Mucosa of stomach (tissue), 1 donor: ENCODE results near the gene URB1.

Source experiments
- H3K27me3 ChIP-seq: one replicate; pipeline ENCODE4 v1.7.0; 2013; ENCODE audit warnings: mild to moderate bottlenecking, low read length; ENCODE audit not compliant: control insufficient read depth, insufficient read depth
- H3K36me3 ChIP-seq: one replicate; pipeline ENCODE4 v1.7.0; 2013; ENCODE audit warnings: low read length; ENCODE audit not compliant: control insufficient read depth, insufficient read depth
- H3K4me1 ChIP-seq: one replicate; pipeline ENCODE4 v1.7.0; 2013; ENCODE audit warnings: mild to moderate bottlenecking, low read length; ENCODE audit not compliant: control insufficient read depth, insufficient read depth
- H3K4me3 ChIP-seq: one replicate; pipeline ENCODE4 v1.7.0; 2013; ENCODE audit warnings: low read length
- H3K9ac ChIP-seq: one replicate; pipeline ENCODE4 v1.7.0; 2013; ENCODE audit warnings: mild to moderate bottlenecking, low read length, moderate library complexity
- H3K9me3 ChIP-seq: one replicate; pipeline ENCODE4 v1.7.0; 2013; ENCODE audit warnings: mild to moderate bottlenecking, low read length, moderate library complexity; ENCODE audit not compliant: control insufficient read depth
- donor health status: Pancreatic carcinoma.

The URB1 gene

DNA sequence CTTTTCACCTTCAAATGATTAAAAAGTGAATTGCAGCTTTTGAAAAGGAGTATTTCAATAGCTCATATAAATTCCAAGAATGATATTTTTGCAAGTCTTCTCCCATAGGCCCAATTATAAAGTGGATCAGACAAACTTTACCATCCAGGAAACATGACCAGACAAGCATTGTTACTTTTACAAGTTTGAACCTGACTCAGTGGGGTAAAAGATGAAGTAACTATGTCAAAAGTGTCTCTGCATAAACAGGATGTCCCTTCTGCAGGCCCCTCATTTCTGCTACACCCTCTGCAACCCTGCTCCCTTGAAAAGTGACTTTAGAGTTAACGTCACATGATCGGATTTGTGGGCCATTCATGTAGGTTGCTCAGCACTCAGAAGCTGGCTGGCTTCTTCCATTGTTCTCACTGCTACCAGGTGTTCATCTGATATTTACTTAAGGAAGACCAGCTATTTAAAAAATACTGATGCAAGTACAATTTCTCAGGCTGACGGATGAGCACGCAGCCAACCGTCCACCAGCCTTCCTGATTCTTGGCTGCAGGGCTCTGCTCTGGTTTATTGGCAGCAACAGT lies 32.3 kb downstream of the URB1 start:
- no peaks in the 10 kb centered on the region for H3K9me3 ChIP-seq
- no peaks in the 10 kb centered on the region for H3K27me3 ChIP-seq
- H3K36me3 ChIP-seq: no peaks in the 10 kb centered on the region
- H3K9ac ChIP-seq: no peak overlapping the region
- no peak overlapping the region for H3K4me3 ChIP-seq
- peaks cover 14% of the 10 kb centered on the region for H3K4me1 ChIP-seq

- Histone ChIP-seq H3K4me3 (no peak overlapping the region), H3K36me3 (no peaks in the 10 kb centered on the region), H3K4me1 (peaks cover 11% of the 10 kb centered on the region), H3K9me3 (no peaks in the 10 kb centered on the region), H3K27me3 (no peaks in the 10 kb centered on the region), H3K9ac (no peak overlapping the region)
These were observed 33.0 kb downstream of the URB1 start for GRCh38 chr21:32359719-32360260.

GRCh38 chr21:32356874-32357395 lies 35.9 kb downstream of the URB1 start:
- H3K9ac ChIP-seq: no peak overlapping the region
- no peaks in the 10 kb centered on the region for H3K9me3 ChIP-seq
- no peaks in the 10 kb centered on the region for H3K27me3 ChIP-seq
- peaks cover 9% of the 10 kb centered on the region for H3K36me3 ChIP-seq
- no peaks in the 10 kb centered on the region for H3K4me1 ChIP-seq
- no peak overlapping the region for H3K4me3 ChIP-seq

- H3K36me3 ChIP-seq: peaks cover 22% of the 10 kb centered on the region
- H3K4me3 ChIP-seq: no peak overlapping the region
- H3K9me3 ChIP-seq: no peaks in the 10 kb centered on the region
- H3K9ac ChIP-seq: no peak overlapping the region
- no peaks in the 10 kb centered on the region for H3K4me1 ChIP-seq
- no peaks in the 10 kb centered on the region for H3K27me3 ChIP-seq
These were observed 39.7 kb downstream of the URB1 start for GRCh38 chr21:32353002-32353711.

- Histone ChIP-seq H3K27me3 (no peaks in the 10 kb centered on the region), H3K4me3 (no peak overlapping the region), H3K9me3 (no peaks in the 10 kb centered on the region), H3K4me1 (no peaks in the 10 kb centered on the region), H3K9ac (no peak overlapping the region), H3K36me3 (peaks cover 22% of the 10 kb centered on the region)
These were observed 40.3 kb downstream of the URB1 start for GRCh38 chr21:32352526-32352925.

DNA sequence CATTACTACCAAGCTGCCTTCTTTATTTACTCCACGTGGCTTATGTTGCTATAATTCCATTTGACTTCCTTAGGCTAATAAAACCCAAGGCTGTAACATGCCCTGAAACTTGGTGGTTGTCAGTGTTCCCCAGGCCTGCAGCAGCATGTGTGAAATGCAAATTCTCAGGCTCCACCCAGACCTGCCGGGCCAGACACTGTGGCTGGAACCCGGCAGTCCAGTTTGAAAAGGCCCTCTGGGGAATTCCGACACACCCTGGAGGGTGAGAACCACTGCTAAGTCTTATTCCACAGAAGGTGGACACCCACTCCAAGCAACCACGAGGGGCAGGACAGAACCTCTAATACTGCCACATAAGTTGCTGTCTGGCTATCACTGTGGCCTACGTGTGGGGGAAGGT lies 41.4 kb downstream of the URB1 start:
- H3K4me1 ChIP-seq: no peaks in the 10 kb centered on the region
- no peaks in the 10 kb centered on the region for H3K27me3 ChIP-seq
- H3K9me3 ChIP-seq: no peaks in the 10 kb centered on the region
- peaks cover 24% of the 10 kb centered on the region for H3K36me3 ChIP-seq
- no peak overlapping the region for H3K4me3 ChIP-seq
- H3K9ac ChIP-seq: no peak overlapping the region

- no peaks in the 10 kb centered on the region for H3K27me3 ChIP-seq
- no peaks in the 10 kb centered on the region for H3K4me1 ChIP-seq
- H3K4me3 ChIP-seq: no peak overlapping the region
- no peaks in the 10 kb centered on the region for H3K9me3 ChIP-seq
- no peak overlapping the region for H3K9ac ChIP-seq
- H3K36me3 ChIP-seq: peaks cover 29% of the 10 kb centered on the region
These were observed 41.8 kb downstream of the URB1 start for GRCh38 chr21:32350981-32351380.

GRCh38 chr21:32350211-32350980 lies 42.4 kb downstream of the URB1 start:
- Histone ChIP-seq H3K27me3 (no peaks in the 10 kb centered on the region), H3K4me3 (no peak overlapping the region), H3K9ac (no peak overlapping the region), H3K9me3 (no peaks in the 10 kb centered on the region), H3K36me3 (peaks cover 33% of the 10 kb centered on the region), H3K4me1 (no peaks in the 10 kb centered on the region)

GRCh38 chr21:32349333-32349944 lies 43.4 kb downstream of the URB1 start:
- Histone ChIP-seq H3K36me3 (peaks cover 40% of the 10 kb centered on the region), H3K4me1 (no peaks in the 10 kb centered on the region), H3K9me3 (no peaks in the 10 kb centered on the region), H3K4me3 (no peak overlapping the region), H3K27me3 (no peaks in the 10 kb centered on the region), H3K9ac (no peak overlapping the region)

GRCh38 chr21:32348604-32349332 lies 44.0 kb downstream of the URB1 start:
- Histone ChIP-seq H3K9ac (no peak overlapping the region), H3K27me3 (no peaks in the 10 kb centered on the region), H3K9me3 (no peaks in the 10 kb centered on the region), H3K4me3 (no peak overlapping the region), H3K36me3 (peaks cover 41% of the 10 kb centered on the region), H3K4me1 (no peaks in the 10 kb centered on the region)

DNA sequence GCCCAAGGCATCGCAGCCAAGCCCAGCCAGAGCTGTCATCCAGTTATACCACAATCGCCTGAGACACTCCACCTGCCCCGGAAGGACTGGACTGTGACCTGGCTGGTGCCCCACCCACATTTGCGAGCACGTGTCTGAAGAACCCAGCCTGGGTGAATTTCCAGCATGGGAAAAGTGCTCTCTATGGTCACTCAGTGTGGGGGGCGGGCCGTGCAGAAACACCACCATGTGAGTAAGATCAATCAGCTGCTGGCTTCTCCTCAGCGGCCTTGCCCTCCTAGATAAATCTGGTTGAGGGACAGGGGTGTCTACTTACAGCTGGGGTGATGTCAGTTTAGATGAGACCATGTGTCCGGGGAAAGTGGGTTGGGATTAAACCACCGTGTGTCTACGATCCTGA lies 44.8 kb downstream of the URB1 start:
- H3K4me1 ChIP-seq: no peaks in the 10 kb centered on the region
- no peaks in the 10 kb centered on the region for H3K27me3 ChIP-seq
- H3K36me3 ChIP-seq: peaks cover 37% of the 10 kb centered on the region

More for the DNA sequence above, 44.8 kb downstream of the URB1 start:
- Histone ChIP-seq H3K4me3 (no peak overlapping the region), H3K9me3 (no peaks in the 10 kb centered on the region), H3K9ac (no peak overlapping the region)
